ENCODE results near the gene ATP10A. TPM values are rescaled to one million over a fixed set of nuclear protein-coding genes. Genes with fewer than 3 reads are reported as not detected.
"Not testable (repeated sequence)": the region's sequence is repeated elsewhere in the genome, so short reads cannot be mapped to it uniquely, and the experiment has no call there.

Gene ATP10A
- polyA plus RNA-seq, 1 donor from 2014 or later: not detected

GRCh38 chr15:25773248-25773647 lies 89.9 kb downstream of the ATP10A start:
- H2AFZ ChIP-seq (ENCODE audit: low read depth, low read length): no peak overlapping the region
- H3K4me2 ChIP-seq (ENCODE audit: low read length): no peak overlapping the region
- no peaks in the 10 kb centered on the region for H3F3A ChIP-seq (ENCODE audit: insufficient read depth, low read length, poor library complexity, severe bottlenecking)
- H3K4me3 ChIP-seq (ENCODE audit: low read length): no peak overlapping the region
- H3K27ac ChIP-seq (ENCODE audit: low read length): no peak overlapping the region
- no peaks in the 10 kb centered on the region for H3K27me3 ChIP-seq (ENCODE audit: insufficient read depth, low read depth, low read length)
- no peak overlapping the region for H3K9ac ChIP-seq (ENCODE audit: low read length)
- TF ChIP-seq TAF1 (IDR thresholded peaks at IDR 0.05; ENCODE audit: low read depth) (no peak), EZH2 (IDR thresholded peaks at IDR 0.05; ENCODE audit: borderline replicate concordance, insufficient read depth, low read length, poor library complexity, severe bottlenecking) (no peak), MXI1 (conservative IDR thresholded peaks at IDR 0.05; ENCODE audit: poor library complexity, severe bottlenecking) (no peak), SMC3 (conservative IDR thresholded peaks at IDR 0.05; ENCODE audit: poor library complexity) (no peak), EP300 (conservative IDR thresholded peaks at IDR 0.05; ENCODE audit: poor library complexity, severe bottlenecking) (no peak), POLR2AphosphoS5 (IDR thresholded peaks at IDR 0.05) (no peak), RAD21 (conservative IDR thresholded peaks at IDR 0.05) (no peak), REST (IDR thresholded peaks at IDR 0.05; ENCODE audit: borderline replicate concordance) (no peak)
- TF ChIP-seq, protein P1, sequence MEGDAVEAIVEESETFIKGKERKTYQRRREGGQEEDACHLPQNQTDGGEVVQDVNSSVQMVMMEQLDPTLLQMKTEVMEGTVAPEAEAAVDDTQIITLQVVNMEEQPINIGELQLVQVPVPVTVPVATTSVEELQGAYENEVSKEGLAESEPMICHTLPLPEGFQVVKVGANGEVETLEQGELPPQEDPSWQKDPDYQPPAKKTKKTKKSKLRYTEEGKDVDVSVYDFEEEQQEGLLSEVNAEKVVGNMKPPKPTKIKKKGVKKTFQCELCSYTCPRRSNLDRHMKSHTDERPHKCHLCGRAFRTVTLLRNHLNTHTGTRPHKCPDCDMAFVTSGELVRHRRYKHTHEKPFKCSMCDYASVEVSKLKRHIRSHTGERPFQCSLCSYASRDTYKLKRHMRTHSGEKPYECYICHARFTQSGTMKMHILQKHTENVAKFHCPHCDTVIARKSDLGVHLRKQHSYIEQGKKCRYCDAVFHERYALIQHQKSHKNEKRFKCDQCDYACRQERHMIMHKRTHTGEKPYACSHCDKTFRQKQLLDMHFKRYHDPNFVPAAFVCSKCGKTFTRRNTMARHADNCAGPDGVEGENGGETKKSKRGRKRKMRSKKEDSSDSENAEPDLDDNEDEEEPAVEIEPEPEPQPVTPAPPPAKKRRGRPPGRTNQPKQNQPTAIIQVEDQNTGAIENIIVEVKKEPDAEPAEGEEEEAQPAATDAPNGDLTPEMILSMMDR (IDR thresholded peaks at IDR 0.05; ENCODE audit: poor library complexity, severe bottlenecking): no peak
- no peaks in the 10 kb centered on the region for H3K79me2 ChIP-seq (replicated peaks; ENCODE audit: insufficient read depth, low read length)
- no peaks in the 10 kb centered on the region for H3K9me2 ChIP-seq (ENCODE audit: insufficient read depth, low read length)
- H4K20me1 ChIP-seq (ENCODE audit: insufficient read depth): no peaks in the 10 kb centered on the region
- H3K36me3 ChIP-seq (ENCODE audit: insufficient read depth, low read length): no peaks in the 10 kb centered on the region
- H3K9me3 ChIP-seq (ENCODE audit: low read length): no peaks in the 10 kb centered on the region

DNA sequence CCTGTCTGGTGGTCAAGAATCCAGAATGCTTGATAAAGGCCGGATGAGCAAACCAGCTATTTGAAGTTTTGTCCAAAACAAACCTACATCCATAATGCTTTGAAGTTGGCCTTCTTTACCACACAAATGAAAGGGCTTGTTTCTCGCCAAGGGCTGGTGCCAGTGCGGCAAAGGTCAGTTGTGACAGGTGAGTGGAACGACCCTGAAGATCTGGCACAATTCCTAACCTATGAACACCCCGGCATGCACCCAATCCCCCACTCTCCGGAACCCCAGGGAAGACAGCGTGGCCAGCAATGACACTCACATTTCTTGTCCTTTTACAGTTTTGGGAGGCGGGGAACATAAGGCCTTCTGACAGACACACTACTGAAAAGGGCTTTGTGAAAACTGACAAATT lies 90.6 kb downstream of the ATP10A start:
- Histone ChIP-seq H3K9me2 (ENCODE audit: insufficient read depth, low read length) (no peaks in the 10 kb centered on the region), H4K20me1 (ENCODE audit: insufficient read depth) (no peaks in the 10 kb centered on the region), H3K9ac (ENCODE audit: low read length) (no peak overlapping the region), H3K4me2 (ENCODE audit: low read length) (no peak overlapping the region), H3K9me3 (ENCODE audit: low read length) (no peaks in the 10 kb centered on the region), H2AFZ (ENCODE audit: low read depth, low read length) (no peak overlapping the region), H3K4me3 (ENCODE audit: low read length) (no peak overlapping the region), H3K36me3 (ENCODE audit: insufficient read depth, low read length) (no peaks in the 10 kb centered on the region), H3K27me3 (ENCODE audit: insufficient read depth, low read depth, low read length) (no peaks in the 10 kb centered on the region), H3F3A (ENCODE audit: insufficient read depth, low read length, poor library complexity, severe bottlenecking) (no peaks in the 10 kb centered on the region), H3K79me2 (replicated peaks; ENCODE audit: insufficient read depth, low read length) (no peaks in the 10 kb centered on the region), H3K27ac (ENCODE audit: low read length) (no peak overlapping the region)
- TF ChIP-seq EZH2 (IDR thresholded peaks at IDR 0.05; ENCODE audit: borderline replicate concordance, insufficient read depth, low read length, poor library complexity, severe bottlenecking) (no peak), MXI1 (conservative IDR thresholded peaks at IDR 0.05; ENCODE audit: poor library complexity, severe bottlenecking) (no peak), SMC3 (conservative IDR thresholded peaks at IDR 0.05; ENCODE audit: poor library complexity) (no peak), TAF1 (IDR thresholded peaks at IDR 0.05; ENCODE audit: low read depth) (no peak), RAD21 (conservative IDR thresholded peaks at IDR 0.05) (no peak), POLR2AphosphoS5 (IDR thresholded peaks at IDR 0.05) (no peak), EP300 (conservative IDR thresholded peaks at IDR 0.05; ENCODE audit: poor library complexity, severe bottlenecking) (no peak), REST (IDR thresholded peaks at IDR 0.05; ENCODE audit: borderline replicate concordance) (no peak)
- TF ChIP-seq, protein P1 (IDR thresholded peaks at IDR 0.05; ENCODE audit: poor library complexity, severe bottlenecking): no peak

GRCh38 chr15:25771736-25772135 lies 91.4 kb downstream of the ATP10A start:
- not testable (repeated sequence) for H3K36me3 ChIP-seq (ENCODE audit: insufficient read depth, low read length); H3K27ac ChIP-seq (ENCODE audit: low read length); H3K9ac ChIP-seq (ENCODE audit: low read length)

More at GRCh38 chr15:25771736-25772135, 91.4 kb downstream of the ATP10A start:
- H3K4me3 ChIP-seq (ENCODE audit: low read length); H3K27me3 ChIP-seq (ENCODE audit: insufficient read depth, low read depth, low read length); H4K20me1 ChIP-seq (ENCODE audit: insufficient read depth); H3K9me3 ChIP-seq (ENCODE audit: low read length); H3K9me2 ChIP-seq (ENCODE audit: insufficient read depth, low read length); H2AFZ ChIP-seq (ENCODE audit: low read depth, low read length); H3K4me2 ChIP-seq (ENCODE audit: low read length); H3F3A ChIP-seq (ENCODE audit: insufficient read depth, low read length, poor library complexity, severe bottlenecking); H3K79me2 ChIP-seq (replicated peaks; ENCODE audit: insufficient read depth, low read length): not testable (repeated sequence)

Data from neural cell (in vitro differentiated cells).